DMS53 (cell line): Measurements from ENCODE around the gene TARP.
A peak's percentile ranks its signal among the peaks of the same experiment; 100 is the strongest.

Experiments
- DNase-seq: peaks from one replicate; lab custom pipeline; 2025; lab: John Stamatoyannopoulos, UW

TARP gene

GRCh38 chr7:38215735-38216670 is 57.4 kb downstream of the TARP start:
- DNase-seq: peak; percentile 86

GRCh38 chr7:38215115-38215514 is 58.3 kb downstream of the TARP start:
- peak; percentile 79 for DNase-seq

DNA sequence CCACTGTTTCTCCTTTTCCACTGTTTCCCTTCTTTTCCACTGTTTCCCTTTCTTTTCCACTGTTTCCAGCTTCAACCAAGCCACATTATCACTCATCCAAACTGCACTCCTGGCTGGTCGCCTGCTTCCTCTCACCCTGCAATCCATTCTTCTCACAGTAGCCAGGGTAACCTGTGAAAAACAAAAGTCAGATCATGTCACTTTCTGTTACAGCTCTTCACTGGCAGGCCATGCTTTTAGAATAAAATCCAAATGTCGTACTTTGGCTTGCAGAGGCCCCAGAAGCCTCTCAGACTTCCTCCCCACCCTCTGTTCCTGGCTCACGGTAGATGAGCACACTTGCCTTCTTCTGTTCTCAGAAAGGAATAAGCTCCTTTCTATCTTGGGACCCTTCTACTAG is 61.5 kb downstream of the TARP start:
- peak; percentile 31 for DNase-seq

- DNase-seq: no peak
Measured at GRCh38 chr7:38211486-38211885, 62.0 kb downstream of the TARP start.
